ENCODE measurements around the gene RAB3A. TPM values are rescaled to one million over a fixed set of nuclear protein-coding genes. Genes with fewer than 3 reads are reported as not detected.
"Not testable (repeated sequence)": the region's sequence is repeated elsewhere in the genome, so short reads cannot be mapped to it uniquely, and the experiment has no call there.

The RAB3A gene
- total RNA-seq, 1 donor from 2014 or later = 77.4 TPM

DNA sequence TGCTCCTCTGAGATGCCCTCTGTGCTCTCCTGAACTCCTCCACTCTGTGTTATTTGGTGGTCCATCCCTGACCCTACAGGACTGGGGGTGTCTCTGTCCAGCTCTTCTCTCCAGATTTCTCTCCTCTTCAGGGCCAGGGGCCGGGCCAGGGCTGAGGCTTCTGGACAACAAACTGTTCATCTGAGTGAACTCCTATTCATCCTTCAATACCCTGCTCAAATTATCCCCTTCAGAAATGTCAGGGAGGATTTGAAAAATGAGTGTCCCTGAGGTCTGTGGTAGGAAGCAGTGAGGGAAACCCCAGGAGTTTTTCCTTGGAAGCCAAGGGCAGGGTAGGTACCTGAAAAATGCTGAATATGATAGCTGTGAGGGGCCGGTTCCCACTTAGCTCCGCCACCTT, 14.8 kb upstream of the RAB3A start:
- TF ChIP-seq, protein P1, sequence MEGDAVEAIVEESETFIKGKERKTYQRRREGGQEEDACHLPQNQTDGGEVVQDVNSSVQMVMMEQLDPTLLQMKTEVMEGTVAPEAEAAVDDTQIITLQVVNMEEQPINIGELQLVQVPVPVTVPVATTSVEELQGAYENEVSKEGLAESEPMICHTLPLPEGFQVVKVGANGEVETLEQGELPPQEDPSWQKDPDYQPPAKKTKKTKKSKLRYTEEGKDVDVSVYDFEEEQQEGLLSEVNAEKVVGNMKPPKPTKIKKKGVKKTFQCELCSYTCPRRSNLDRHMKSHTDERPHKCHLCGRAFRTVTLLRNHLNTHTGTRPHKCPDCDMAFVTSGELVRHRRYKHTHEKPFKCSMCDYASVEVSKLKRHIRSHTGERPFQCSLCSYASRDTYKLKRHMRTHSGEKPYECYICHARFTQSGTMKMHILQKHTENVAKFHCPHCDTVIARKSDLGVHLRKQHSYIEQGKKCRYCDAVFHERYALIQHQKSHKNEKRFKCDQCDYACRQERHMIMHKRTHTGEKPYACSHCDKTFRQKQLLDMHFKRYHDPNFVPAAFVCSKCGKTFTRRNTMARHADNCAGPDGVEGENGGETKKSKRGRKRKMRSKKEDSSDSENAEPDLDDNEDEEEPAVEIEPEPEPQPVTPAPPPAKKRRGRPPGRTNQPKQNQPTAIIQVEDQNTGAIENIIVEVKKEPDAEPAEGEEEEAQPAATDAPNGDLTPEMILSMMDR (IDR thresholded peaks at IDR 0.05; ENCODE audit: partially characterized antibody, unreplicated experiment) = no peak
- no peak for DNase-seq
- Mint-ChIP-seq H3K27me3 (ENCODE audit: unreplicated experiment) (peaks cover 7% of the 10 kb centered on the region), H3K4me1 (ENCODE audit: low read depth, unreplicated experiment) (no peaks in the 10 kb centered on the region), H3K27ac (ENCODE audit: unreplicated experiment) (no peak overlapping the region), H3K9me3 (ENCODE audit: unreplicated experiment) (peaks cover 2% of the 10 kb centered on the region), H3K36me3 (ENCODE audit: unreplicated experiment) (no peaks in the 10 kb centered on the region), H3K4me3 (ENCODE audit: unreplicated experiment) (no peak overlapping the region)

DNA sequence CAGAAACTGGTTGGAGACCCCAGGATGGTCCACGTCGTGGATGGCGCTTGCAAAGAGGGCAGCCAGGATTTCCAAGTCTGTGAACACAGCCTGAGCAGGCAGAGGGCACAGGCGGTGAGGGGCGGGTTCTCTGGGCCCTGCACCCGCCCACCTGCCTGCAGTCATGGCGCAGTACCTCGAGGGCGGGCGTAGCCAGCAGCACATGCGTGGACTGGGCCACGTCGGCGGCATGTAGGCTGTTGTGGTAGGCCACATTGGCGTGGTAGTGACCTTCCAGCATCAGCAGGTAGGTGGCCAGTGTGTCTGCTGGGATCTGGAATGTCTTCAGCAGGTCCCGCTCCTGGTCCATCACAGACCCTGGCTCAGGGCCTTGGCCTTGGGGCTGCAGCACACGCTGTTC, 14.3 kb upstream of the RAB3A start:
- no peak for DNase-seq
- peaks cover 7% of the 10 kb centered on the region for H3K27me3 Mint-ChIP-seq (ENCODE audit: unreplicated experiment)

DNA sequence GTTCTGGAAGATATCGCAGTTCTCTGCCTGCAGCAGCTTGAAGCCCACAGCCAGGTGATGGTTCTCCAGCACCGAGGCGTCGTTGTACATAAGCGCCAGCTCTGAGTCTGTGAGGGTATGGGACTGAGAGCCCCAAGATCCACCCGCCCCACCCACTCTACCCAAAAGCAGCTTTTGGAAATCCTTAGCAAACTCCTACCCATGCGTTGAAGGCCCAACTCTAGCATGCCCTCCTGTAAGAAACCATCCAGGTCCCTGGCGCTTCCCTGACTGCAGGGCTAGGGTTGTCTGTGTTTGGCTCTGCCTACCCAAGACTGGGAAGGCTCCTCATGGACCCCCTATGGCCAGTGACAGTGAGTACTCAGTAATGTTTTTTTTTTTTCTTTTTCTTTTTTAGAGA, 12.9 kb upstream of the RAB3A start:
- DNase-seq = no peak
- no peak overlapping the region for H3K4me3 Mint-ChIP-seq (ENCODE audit: unreplicated experiment)
- H3K27ac Mint-ChIP-seq (ENCODE audit: unreplicated experiment) = no peak overlapping the region
- TF ChIP-seq, protein P1 (IDR thresholded peaks at IDR 0.05; ENCODE audit: partially characterized antibody, unreplicated experiment) = no peak
- H3K27me3 Mint-ChIP-seq (ENCODE audit: unreplicated experiment) = peaks cover 7% of the 10 kb centered on the region
- no peaks in the 10 kb centered on the region for H3K4me1 Mint-ChIP-seq (ENCODE audit: low read depth, unreplicated experiment)
- no peaks in the 10 kb centered on the region for H3K36me3 Mint-ChIP-seq (ENCODE audit: unreplicated experiment)
- peaks cover 2% of the 10 kb centered on the region for H3K9me3 Mint-ChIP-seq (ENCODE audit: unreplicated experiment)

More for the DNA sequence above, 14.3 kb upstream of the RAB3A start:
- Mint-ChIP-seq H3K4me3 (ENCODE audit: unreplicated experiment) (no peak overlapping the region), H3K4me1 (ENCODE audit: low read depth, unreplicated experiment) (no peaks in the 10 kb centered on the region), H3K27ac (ENCODE audit: unreplicated experiment) (no peak overlapping the region), H3K36me3 (ENCODE audit: unreplicated experiment) (no peaks in the 10 kb centered on the region), H3K9me3 (ENCODE audit: unreplicated experiment) (peaks cover 2% of the 10 kb centered on the region)
- TF ChIP-seq, protein P1 (IDR thresholded peaks at IDR 0.05; ENCODE audit: partially characterized antibody, unreplicated experiment) = no peak

DNA sequence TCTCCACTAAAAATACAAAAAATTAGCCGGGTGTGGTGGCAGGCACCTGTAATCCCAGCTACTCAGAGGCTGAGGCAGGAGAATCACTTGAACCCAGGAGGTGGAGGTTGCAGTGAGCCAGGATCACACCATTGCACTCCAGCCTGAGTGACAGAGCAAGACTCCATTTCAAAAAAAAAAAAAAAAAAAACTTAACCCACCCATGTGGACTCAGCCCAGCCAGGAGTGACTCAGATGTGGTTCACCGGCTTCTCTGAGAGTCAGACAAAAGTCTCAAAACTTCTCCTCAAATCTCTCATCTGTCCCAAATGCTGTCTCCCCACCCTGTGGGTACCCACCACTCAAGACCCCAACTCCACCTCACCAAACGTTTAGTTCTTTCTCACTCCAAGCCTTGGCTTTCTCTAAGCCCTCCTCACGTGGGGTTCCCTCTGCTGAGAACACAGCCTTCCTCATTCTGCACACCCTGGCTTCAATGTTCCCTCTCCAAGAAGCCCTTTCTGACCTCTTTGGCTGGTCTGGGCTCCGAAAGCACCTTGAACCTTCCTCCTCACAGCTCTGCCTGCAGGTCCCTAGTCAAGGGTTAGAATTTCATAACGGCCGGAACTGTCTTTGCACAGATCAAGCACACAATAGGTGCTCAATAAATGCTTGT, 11.1 kb upstream of the RAB3A start:
- H3K27ac Mint-ChIP-seq (ENCODE audit: unreplicated experiment) = no peak overlapping the region
- H3K36me3 Mint-ChIP-seq (ENCODE audit: unreplicated experiment) = no peaks in the 10 kb centered on the region
- peaks cover 4% of the 10 kb centered on the region for H3K27me3 Mint-ChIP-seq (ENCODE audit: unreplicated experiment)
- H3K9me3 Mint-ChIP-seq (ENCODE audit: unreplicated experiment) = no peaks in the 10 kb centered on the region
- TF ChIP-seq, protein P1 (IDR thresholded peaks at IDR 0.05; ENCODE audit: partially characterized antibody, unreplicated experiment) = no peak
- H3K4me3 Mint-ChIP-seq (ENCODE audit: unreplicated experiment) = no peak overlapping the region
- H3K4me1 Mint-ChIP-seq (ENCODE audit: low read depth, unreplicated experiment) = no peaks in the 10 kb centered on the region
- DNase-seq = no peak

DNA sequence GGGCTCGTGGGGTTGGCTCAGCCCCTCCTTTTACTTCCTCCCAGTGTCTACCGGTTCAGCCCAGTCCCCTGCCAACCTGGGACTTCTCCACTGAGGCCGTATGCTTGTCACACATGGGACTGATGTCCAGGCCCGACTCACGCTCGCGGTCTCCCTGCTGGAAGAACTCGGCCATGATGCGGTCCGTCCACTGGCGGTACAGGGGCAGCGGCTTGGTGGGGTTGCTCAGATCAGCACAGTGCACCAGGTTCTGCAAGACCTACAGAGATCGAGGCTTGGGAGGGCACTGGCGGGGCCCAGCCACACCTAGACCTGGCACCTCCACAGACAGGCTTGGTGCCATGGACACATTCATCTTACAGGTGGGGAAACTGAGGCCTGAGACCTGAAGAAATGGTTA, 7.8 kb upstream of the RAB3A start:
- no peaks in the 10 kb centered on the region for H3K36me3 Mint-ChIP-seq (ENCODE audit: unreplicated experiment)
- H3K27ac Mint-ChIP-seq (ENCODE audit: unreplicated experiment) = no peak overlapping the region
- H3K9me3 Mint-ChIP-seq (ENCODE audit: unreplicated experiment) = no peaks in the 10 kb centered on the region
- TF ChIP-seq, protein P1 (IDR thresholded peaks at IDR 0.05; ENCODE audit: partially characterized antibody, unreplicated experiment) = no peak
- no peaks in the 10 kb centered on the region for H3K4me1 Mint-ChIP-seq (ENCODE audit: low read depth, unreplicated experiment)
- H3K27me3 Mint-ChIP-seq (ENCODE audit: unreplicated experiment) = peaks cover 3% of the 10 kb centered on the region
- DNase-seq = no peak
- H3K4me3 Mint-ChIP-seq (ENCODE audit: unreplicated experiment) = no peak overlapping the region

DNA sequence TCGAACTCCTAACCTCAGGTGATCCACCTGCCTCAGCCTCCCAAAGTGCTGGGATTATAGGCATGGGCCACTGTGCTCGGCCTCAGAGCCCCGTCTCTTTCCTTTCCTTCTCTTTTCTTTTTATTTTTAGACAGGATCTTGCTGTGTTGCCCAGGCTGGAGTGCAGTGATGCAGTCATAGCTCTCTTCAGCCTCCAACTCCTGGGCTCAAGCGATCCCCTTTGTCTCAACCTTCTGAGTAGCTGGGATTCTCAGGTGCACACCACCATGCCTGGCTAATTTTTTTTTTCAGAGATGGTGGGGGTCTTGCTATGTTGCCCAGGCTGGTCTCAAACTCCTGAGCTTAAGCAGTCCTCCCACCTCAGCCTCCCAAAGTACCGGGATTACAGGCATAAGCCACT, 6.1 kb upstream of the RAB3A start:
- H3K27me3 Mint-ChIP-seq (ENCODE audit: unreplicated experiment); H3K36me3 Mint-ChIP-seq (ENCODE audit: unreplicated experiment); DNase-seq; H3K4me1 Mint-ChIP-seq (ENCODE audit: low read depth, unreplicated experiment); H3K27ac Mint-ChIP-seq (ENCODE audit: unreplicated experiment); H3K4me3 Mint-ChIP-seq (ENCODE audit: unreplicated experiment); H3K9me3 Mint-ChIP-seq (ENCODE audit: unreplicated experiment): not testable (repeated sequence)
